ENCODE results near the gene CIDEA.
"Not testable (repeated sequence)": the region's sequence is repeated elsewhere in the genome, so short reads cannot be mapped to it uniquely, and the experiment has no call there.

The CIDEA gene

DNA sequence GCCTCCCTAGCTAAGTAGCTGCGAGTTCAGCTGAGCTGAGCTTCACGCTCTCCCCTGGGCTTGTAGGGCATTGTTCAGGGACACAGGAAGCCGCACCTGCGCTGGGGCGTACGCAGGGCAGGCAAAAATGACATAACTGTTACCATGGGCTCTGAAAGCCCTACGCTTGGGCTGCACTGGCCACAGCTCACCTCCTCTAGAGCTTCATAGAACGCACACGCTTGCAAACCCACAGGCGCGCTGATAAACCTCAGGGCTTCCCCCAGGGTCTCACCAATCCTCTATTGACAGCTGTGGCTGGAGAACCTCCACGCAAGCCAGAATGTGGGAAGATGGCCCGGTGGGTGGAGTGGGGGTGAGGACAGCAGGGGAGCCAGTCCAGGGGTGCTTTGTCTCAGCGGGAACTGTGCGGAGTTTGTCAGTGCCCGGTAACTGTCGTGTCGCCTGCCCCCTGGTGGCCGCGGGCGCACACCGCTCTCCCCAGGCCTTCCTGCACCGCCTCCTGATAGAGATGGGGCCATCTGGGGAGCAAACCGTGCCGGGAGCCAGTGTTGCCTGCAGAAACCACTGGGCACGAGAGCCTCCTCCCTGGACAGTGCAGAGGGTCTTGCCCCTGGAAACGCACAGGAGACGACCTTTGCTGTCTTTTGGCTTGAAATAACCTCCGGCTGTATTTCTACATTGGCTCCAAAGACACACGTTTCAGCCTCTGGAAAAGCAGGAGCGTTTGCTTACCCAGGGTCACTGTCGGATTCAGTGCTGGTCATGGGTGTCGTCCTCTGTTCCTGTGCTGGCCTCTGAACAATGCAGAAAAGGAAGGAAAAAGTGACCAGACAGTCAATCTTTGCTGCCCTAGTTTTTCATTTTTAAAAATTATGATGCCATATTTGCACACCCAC is 17.0 kb upstream of the CIDEA start:
- H3K4me3 ChIP-seq (replicated peaks; ENCODE audit: low read depth, low read length): no peak overlapping the region
- TF ChIP-seq, protein P1, sequence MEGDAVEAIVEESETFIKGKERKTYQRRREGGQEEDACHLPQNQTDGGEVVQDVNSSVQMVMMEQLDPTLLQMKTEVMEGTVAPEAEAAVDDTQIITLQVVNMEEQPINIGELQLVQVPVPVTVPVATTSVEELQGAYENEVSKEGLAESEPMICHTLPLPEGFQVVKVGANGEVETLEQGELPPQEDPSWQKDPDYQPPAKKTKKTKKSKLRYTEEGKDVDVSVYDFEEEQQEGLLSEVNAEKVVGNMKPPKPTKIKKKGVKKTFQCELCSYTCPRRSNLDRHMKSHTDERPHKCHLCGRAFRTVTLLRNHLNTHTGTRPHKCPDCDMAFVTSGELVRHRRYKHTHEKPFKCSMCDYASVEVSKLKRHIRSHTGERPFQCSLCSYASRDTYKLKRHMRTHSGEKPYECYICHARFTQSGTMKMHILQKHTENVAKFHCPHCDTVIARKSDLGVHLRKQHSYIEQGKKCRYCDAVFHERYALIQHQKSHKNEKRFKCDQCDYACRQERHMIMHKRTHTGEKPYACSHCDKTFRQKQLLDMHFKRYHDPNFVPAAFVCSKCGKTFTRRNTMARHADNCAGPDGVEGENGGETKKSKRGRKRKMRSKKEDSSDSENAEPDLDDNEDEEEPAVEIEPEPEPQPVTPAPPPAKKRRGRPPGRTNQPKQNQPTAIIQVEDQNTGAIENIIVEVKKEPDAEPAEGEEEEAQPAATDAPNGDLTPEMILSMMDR (IDR thresholded peaks at IDR 0.05; ENCODE audit: insufficient read depth, low read length, poor library complexity, severe bottlenecking): peak; percentile 96
- DNase-seq (ENCODE audit: extremely low read depth, insufficient read length): peak; percentile 70
- H3K36me3 ChIP-seq (ENCODE audit: control insufficient read depth, insufficient read depth, low read length): no peaks in the 10 kb centered on the region
- no peaks in the 10 kb centered on the region; the same call in 1 of the 2 replicates for H3K27me3 ChIP-seq (replicated peaks; ENCODE audit: control insufficient read depth, insufficient read depth, low read length)

GRCh38 chr18:12238826-12239225 is 15.3 kb upstream of the CIDEA start:
- H3K4me3 ChIP-seq (replicated peaks; ENCODE audit: low read depth, low read length): no peak overlapping the region
- H3K27me3 ChIP-seq (replicated peaks; ENCODE audit: control insufficient read depth, insufficient read depth, low read length): no peaks in the 10 kb centered on the region; the same call in 1 of the 2 replicates
- no peak for DNase-seq (ENCODE audit: extremely low read depth, insufficient read length)
- TF ChIP-seq, protein P1 (IDR thresholded peaks at IDR 0.05; ENCODE audit: insufficient read depth, low read length, poor library complexity, severe bottlenecking): no peak
- H3K36me3 ChIP-seq (ENCODE audit: control insufficient read depth, insufficient read depth, low read length): no peaks in the 10 kb centered on the region

- no peaks in the 10 kb centered on the region; the same call in 1 of the 2 replicates for H3K27me3 ChIP-seq (replicated peaks; ENCODE audit: control insufficient read depth, insufficient read depth, low read length)
- no peak for DNase-seq (ENCODE audit: extremely low read depth, insufficient read length)
These were observed 14.7 kb upstream of the CIDEA start for GRCh38 chr18:12239431-12239830.

GRCh38 chr18:12242658-12243260 is 11.4 kb upstream of the CIDEA start:
- TF ChIP-seq, protein P1 (IDR thresholded peaks at IDR 0.05; ENCODE audit: insufficient read depth, low read length, poor library complexity, severe bottlenecking): no peak
- Histone ChIP-seq H3K4me3 (replicated peaks; ENCODE audit: low read depth, low read length) (no peak overlapping the region), H3K27me3 (replicated peaks; ENCODE audit: control insufficient read depth, insufficient read depth, low read length) (no peaks in the 10 kb centered on the region; the same call in 1 of the 2 replicates), H3K36me3 (ENCODE audit: control insufficient read depth, insufficient read depth, low read length) (no peaks in the 10 kb centered on the region)
- DNase-seq (ENCODE audit: extremely low read depth, insufficient read length): no peak

More at GRCh38 chr18:12239431-12239830, 14.7 kb upstream of the CIDEA start:
- Histone ChIP-seq H3K36me3 (ENCODE audit: control insufficient read depth, insufficient read depth, low read length) (no peaks in the 10 kb centered on the region), H3K4me3 (replicated peaks; ENCODE audit: low read depth, low read length) (no peak overlapping the region)
- TF ChIP-seq, protein P1 (IDR thresholded peaks at IDR 0.05; ENCODE audit: insufficient read depth, low read length, poor library complexity, severe bottlenecking): no peak

- not testable (repeated sequence) for H3K27me3 ChIP-seq (replicated peaks; ENCODE audit: control insufficient read depth, insufficient read depth, low read length); H3K4me3 ChIP-seq (replicated peaks; ENCODE audit: low read depth, low read length); DNase-seq (ENCODE audit: extremely low read depth, insufficient read length)
These were observed 10.9 kb upstream of the CIDEA start for GRCh38 chr18:12243272-12243671.

GRCh38 chr18:12245793-12246135 is 8.4 kb upstream of the CIDEA start:
- TF ChIP-seq, protein P1 (IDR thresholded peaks at IDR 0.05; ENCODE audit: insufficient read depth, low read length, poor library complexity, severe bottlenecking): no peak
- DNase-seq (ENCODE audit: extremely low read depth, insufficient read length): no peak
- H3K27me3 ChIP-seq (replicated peaks; ENCODE audit: control insufficient read depth, insufficient read depth, low read length): peaks cover 2% of the 10 kb centered on the region
- no peaks in the 10 kb centered on the region for H3K36me3 ChIP-seq (ENCODE audit: control insufficient read depth, insufficient read depth, low read length)
- no peak overlapping the region for H3K4me3 ChIP-seq (replicated peaks; ENCODE audit: low read depth, low read length)

More at GRCh38 chr18:12243272-12243671, 10.9 kb upstream of the CIDEA start:
- not testable (repeated sequence) for H3K36me3 ChIP-seq (ENCODE audit: control insufficient read depth, insufficient read depth, low read length)
